PFSK-1 (cell line): ENCODE results near the gene ADGRG3.

Source experiments
- FOXP2 ChIP-seq: optimal IDR thresholded peaks from 2 replicates; pipeline ENCODE3; 2011; ENCODE audit warnings: borderline replicate concordance, control low read depth, inconsistent platforms; ENCODE audit not compliant: insufficient read depth; ENCODE audit errors: extremely low read length, extremely low read depth
- POLR2AphosphoS5 ChIP-seq: IDR thresholded peaks from 2 replicates; pipeline ENCODE4 v1.6.1; 2012; ENCODE audit warnings: low read depth, mild to moderate bottlenecking, control low read depth, low read length, moderate library complexity
- REST ChIP-seq, 2 experiments: IDR thresholded peaks; 2 replicates each; pipeline versions ENCODE4 v1.6.1 to v1.8.0; 2011 to 2012; ENCODE audit warnings: low read depth in 2 of 2, low read length in 2 of 2, control low read depth in 1 of 2, inconsistent platforms in 1 of 2, mild to moderate bottlenecking in 1 of 2, moderate library complexity in 1 of 2; ENCODE audit not compliant: insufficient read depth in 1 of 2
- SIN3A ChIP-seq: IDR thresholded peaks from 2 replicates; pipeline ENCODE4 v1.6.1; 2012; ENCODE audit warnings: mild to moderate bottlenecking, low read length, moderate library complexity, borderline replicate concordance; ENCODE audit not compliant: insufficient read depth
- TAF1 ChIP-seq: IDR thresholded peaks from 2 replicates; pipeline ENCODE4 v1.6.1; 2012; ENCODE audit warnings: low read length, control low read depth, borderline replicate concordance; ENCODE audit not compliant: insufficient read depth

Gene ADGRG3

DNA sequence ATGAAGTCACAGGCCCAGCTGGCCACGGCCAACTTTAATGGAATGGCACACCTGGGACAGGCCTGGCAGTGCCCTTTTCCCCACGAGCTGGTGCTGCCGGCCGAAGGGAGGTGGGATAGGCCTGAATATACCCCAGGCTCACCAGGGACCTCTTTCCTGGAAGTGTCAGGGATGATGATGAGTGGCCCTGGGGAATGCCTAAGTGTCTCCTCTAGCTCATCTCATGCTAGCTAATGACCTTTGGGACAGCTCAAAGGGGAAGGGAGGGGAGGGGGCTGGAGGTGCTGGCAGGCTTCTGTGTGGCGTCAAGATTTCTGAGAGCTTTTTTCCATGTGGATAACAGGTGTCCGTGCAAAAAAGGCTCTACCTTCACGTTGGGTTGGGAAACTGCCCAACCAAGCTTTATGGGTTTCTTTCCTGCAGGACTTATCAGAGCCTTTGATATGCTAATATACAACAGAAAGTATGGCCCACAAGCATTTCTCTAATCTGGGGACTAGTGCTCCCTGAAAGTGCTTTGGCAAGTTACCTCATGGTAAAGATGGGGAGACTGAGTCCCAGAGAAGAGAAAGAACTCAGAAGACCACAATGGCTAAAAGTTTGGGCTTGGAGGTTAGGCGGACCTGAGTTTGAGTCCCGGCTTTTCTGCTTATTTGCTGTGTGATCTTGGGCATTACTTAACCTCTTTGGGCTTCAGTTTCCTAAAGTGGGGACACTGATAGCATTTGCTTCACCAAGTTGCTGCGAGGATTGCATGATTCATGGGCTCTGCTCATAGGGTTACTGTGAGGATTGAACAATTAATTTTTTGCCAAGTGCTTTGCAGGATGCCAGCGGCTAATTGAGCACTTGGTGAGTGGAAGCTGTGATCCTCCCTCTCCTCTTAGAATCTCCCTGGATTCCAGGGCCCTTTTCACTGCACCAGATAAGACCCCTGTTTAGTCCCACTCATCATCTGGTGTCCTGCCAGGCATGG, 25.7 kb upstream of the ADGRG3 start:
- TF ChIP-seq REST (IDR thresholded peaks at IDR 0.05; ENCODE audit: insufficient read depth in 1 of 2, low read depth in 2 of 2, low read length in 2 of 2) (no peak), SIN3A (no peak), FOXP2 (no peak), POLR2AphosphoS5 (no peak), TAF1 (no peak)

DNA sequence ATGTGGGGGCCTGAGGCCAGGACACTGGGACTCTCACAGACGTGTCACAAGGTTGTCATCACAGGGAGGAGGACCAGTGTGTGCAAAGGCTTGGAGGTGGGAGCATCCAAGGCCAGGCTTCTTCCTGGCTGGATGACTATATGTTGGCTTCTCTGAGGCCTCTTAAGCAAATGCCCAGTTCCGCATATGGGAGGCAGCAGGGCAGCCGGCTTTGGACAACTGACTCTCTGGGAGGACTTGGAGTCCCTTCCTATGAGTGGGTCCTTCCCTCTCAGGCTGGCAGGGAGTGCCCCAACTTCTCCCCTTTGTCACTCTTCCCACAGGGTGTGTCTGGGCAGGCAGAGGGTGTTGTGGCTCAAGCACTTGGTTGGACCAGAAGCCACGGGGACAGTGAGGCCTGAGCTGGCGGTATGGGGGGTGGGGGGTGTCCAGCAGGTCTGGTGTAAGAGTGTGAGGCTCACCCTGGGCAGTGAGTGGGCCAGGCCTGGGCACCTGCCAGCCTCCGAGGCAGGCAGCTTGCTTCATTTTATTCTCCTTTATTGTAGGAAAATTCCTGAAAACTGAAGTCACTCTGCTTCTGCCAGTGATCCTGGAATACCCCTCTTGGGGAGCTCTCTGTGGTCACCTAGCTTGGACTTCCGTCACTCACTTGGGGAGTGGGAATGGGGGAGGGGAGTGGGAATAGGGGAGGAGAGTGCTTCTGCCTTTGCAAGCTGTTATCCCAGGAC, 24.8 kb upstream of the ADGRG3 start:
- TF ChIP-seq REST (IDR thresholded peaks at IDR 0.05; ENCODE audit: insufficient read depth in 1 of 2, low read depth in 2 of 2, low read length in 2 of 2): no peak
- TF ChIP-seq POLR2AphosphoS5: no peak
- no peak for TF ChIP-seq SIN3A
- TF ChIP-seq FOXP2: no peak
- TF ChIP-seq TAF1: no peak

DNA sequence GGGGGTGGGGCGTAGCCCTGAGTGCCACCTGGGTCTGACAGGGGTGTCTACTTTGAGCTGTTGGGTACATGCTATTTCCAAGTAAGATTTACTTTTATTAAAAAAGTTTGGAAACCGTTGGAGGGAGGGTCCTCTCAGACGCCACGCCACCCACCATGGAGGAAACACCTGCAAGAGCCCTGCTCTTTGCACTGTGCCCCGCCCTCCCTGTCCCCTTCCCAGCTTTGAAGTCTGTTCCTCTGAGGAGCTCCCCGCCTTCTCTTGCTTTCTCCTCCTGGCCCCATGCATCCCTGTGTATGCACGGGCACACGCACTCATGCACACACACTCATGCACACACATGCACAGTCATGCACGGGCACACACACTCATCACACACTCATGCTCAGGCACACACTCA, 24.2 kb upstream of the ADGRG3 start:
- no peak for TF ChIP-seq SIN3A
- no peak for TF ChIP-seq REST (IDR thresholded peaks at IDR 0.05; ENCODE audit: insufficient read depth in 1 of 2, low read depth in 2 of 2, low read length in 2 of 2)
- no peak for TF ChIP-seq TAF1
- TF ChIP-seq FOXP2: no peak
- TF ChIP-seq POLR2AphosphoS5: no peak

DNA sequence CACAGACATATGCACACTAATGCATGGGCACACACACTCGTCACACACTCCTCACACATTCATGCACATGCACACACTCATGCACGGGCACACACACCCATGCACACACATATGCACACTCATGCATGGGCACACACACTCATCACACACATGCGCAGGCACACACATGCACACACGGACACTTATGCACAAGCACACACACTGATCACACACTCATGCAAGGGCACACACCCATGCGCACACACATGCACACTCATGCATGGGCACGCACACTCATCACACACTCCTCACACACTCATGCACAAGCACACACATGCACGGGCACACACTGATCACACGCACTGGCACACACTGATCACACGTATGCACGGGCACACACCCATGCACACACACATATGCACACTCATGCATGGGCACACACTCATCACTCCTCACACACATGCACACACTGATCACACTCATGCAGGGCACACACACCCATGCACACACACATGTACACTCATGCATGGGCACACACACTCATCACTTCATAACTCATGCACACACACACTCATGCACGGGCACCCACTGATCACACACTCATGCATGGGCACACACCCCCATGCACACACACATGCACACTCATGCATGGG, 23.6 kb upstream of the ADGRG3 start:
- TF ChIP-seq POLR2AphosphoS5 (no peak), FOXP2 (no peak), REST (IDR thresholded peaks at IDR 0.05; ENCODE audit: insufficient read depth in 1 of 2, low read depth in 2 of 2, low read length in 2 of 2) (no peak), SIN3A (no peak), TAF1 (no peak)
